Panc1 (cell line): Measurements from ENCODE around the gene STXBP3. TPM values are rescaled to one million over a fixed set of nuclear protein-coding genes. Genes with fewer than 3 reads are reported as not detected.

Experiments
- ATAC-seq: fragments of 200-7000 bp; cut with Tn5 transposase; 2 replicates; pipeline ENCODE4 v1.9.1; 2020; ENCODE audit warnings: mild to moderate bottlenecking, moderate library complexity
- BruUV-seq: library from RNA; stranded (reverse); fragments of 400-500 nt; replicated peaks from 2 replicates; lab custom pipeline; 2021; lab: Mats Ljungman, UMichigan
- CTCF ChIA-PET: fragments of 300-600 bp; sonication (Branson Sonifier 250); formaldehyde crosslinking; loops from one replicate; lab custom pipeline; 2022; ENCODE audit warnings: antibody characterized with exemption; lab: Charles Lee
- POLR2A ChIA-PET: fragments of 300-600 bp; sonication (Branson Sonifier 250); formaldehyde crosslinking; loops from one replicate; lab custom pipeline; 2022; ENCODE audit warnings: antibody characterized with exemption; lab: Charles Lee
- DNase-seq: peaks from one replicate; pipeline ENCODE4 v3.0.0-alpha.2; 2010; ENCODE audit warnings: low read depth, low spot score
- H3K27ac ChIP-seq: 2 replicates; pipeline ENCODE4 v1.5.1; 2011; ENCODE audit warnings: mild to moderate bottlenecking, low read length, inconsistent platforms
- H3K27me3 ChIP-seq: fragments of 200-500 bp; sonication (Bioruptor generic); 2 replicates; pipeline ENCODE4 v1.6.0; 2014; ENCODE audit warnings: low read length, inconsistent platforms; ENCODE audit not compliant: control insufficient read depth, insufficient read depth
- H3K36me3 ChIP-seq: fragments of 200-500 bp; sonication (Bioruptor generic); 2 replicates; pipeline ENCODE4 v1.5.1; 2014; ENCODE audit warnings: inconsistent platforms, mild to moderate bottlenecking, low read length, moderate library complexity; ENCODE audit not compliant: control insufficient read depth, insufficient read depth
- H3K4me1 ChIP-seq: 2 replicates; pipeline ENCODE4 v1.5.1; 2011; ENCODE audit warnings: inconsistent platforms, mild to moderate bottlenecking, low read length, moderate library complexity; ENCODE audit not compliant: control insufficient read depth, insufficient read depth
- H3K4me3 ChIP-seq, 2 experiments: 2 replicates each; pipeline ENCODE4 v1.5.1; 2011 to 2012; ENCODE audit warnings: low read depth in 2 of 2, low read length in 2 of 2, mild to moderate bottlenecking in 2 of 2, inconsistent platforms in 1 of 2, moderate library complexity in 1 of 2
- H3K9me3 ChIP-seq: fragments of 200-500 bp; sonication (Bioruptor generic); 2 replicates; pipeline ENCODE4 v1.5.1; 2014; ENCODE audit warnings: low read depth, mild to moderate bottlenecking, inconsistent platforms, low read length, moderate library complexity; ENCODE audit not compliant: control insufficient read depth, insufficient read depth
- POLR2AphosphoS5 ChIP-seq: IDR thresholded peaks from 2 replicates; pipeline ENCODE4 v1.6.1; 2012; ENCODE audit warnings: mild to moderate bottlenecking, low read depth, low read length, moderate library complexity
- SIN3A ChIP-seq: IDR thresholded peaks from 2 replicates; pipeline ENCODE4 v1.6.1; 2012; ENCODE audit warnings: low read depth, mild to moderate bottlenecking, low read length, moderate library complexity, borderline replicate concordance; ENCODE audit not compliant: insufficient read depth
- TCF7L2 ChIP-seq: IDR thresholded peaks from 2 replicates; pipeline ENCODE4 v1.6.1; 2011; ENCODE audit warnings: mild to moderate bottlenecking, low read depth, low read length, inconsistent platforms
- in situ Hi-C: cut with HindIII; loops from 2 replicates; pipeline ENCODE4 v1.10.0; 2016; ENCODE audit warnings: low sequenced_read_pairs, low pct_unique_long_range_greater_than_20kb
- intact Hi-C: fragments of 100-400 bp; cut with micrococcal nuclease; formaldehyde crosslinking; loops from one replicate; pipeline ENCODE4 v1.10.0; 2022; ENCODE audit not compliant: unreplicated experiment
- total RNA-seq: library from RNA; stranded (reverse); gene quantifications from one replicate; pipeline ENCODE4 v1.2.1, GENCODE V29; 2021; ENCODE audit not compliant: unreplicated experiment
- TF ChIP-seq, protein P1 (sequence below), 2 experiments: IDR thresholded peaks; 2 replicates each; pipeline ENCODE4 v1.6.1; 2011 to 2012; ENCODE audit warnings: low read depth in 2 of 2, control low read depth in 1 of 2, low read length in 1 of 2, mild to moderate bottlenecking in 1 of 2, moderate library complexity in 1 of 2; ENCODE audit not compliant: insufficient read depth in 1 of 2
- TF ChIP-seq, protein P2 (sequence below): fragments of 450-650 bp; IDR thresholded peaks from 2 replicates; pipeline ENCODE4 v1.5.1; 2017; ENCODE audit warnings: mild to moderate bottlenecking

The STXBP3 gene
- total RNA-seq, 1 experiment from 2014 or later: 27.7 TPM

DNA sequence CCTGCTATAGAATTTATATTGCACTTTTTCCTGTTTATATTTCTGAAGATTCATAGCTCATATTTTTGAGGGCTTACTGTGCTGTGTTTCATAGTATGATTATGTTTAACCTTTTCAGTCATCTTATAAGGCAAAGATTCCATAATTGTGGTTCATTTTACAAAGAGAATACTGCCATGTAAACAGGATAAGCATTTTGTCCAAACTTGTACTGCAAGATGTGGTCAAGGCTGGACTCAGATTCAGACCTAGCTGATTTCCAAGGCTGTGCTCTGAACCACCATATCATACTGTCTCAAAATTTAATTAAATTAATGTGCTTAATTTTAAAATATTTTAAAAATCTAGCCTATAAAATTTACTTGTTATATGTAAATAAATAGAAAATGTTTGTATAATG lies 31.4 kb downstream of the STXBP3 start:
- H3K27ac ChIP-seq: no peak overlapping the region
- no peak overlapping the region for H3K4me3 ChIP-seq
- H3K36me3 ChIP-seq: peaks cover 13% of the 10 kb centered on the region
- POLR2A ChIA-PET: no interaction called here
- CTCF ChIA-PET: no interaction called here
- DNase-seq (no peak), ATAC-seq (no peak)
- in situ Hi-C loops (no loop called here), intact Hi-C loops (no loop called here)
- TF ChIP-seq TCF7L2: no peak
- TF ChIP-seq, protein P1, sequence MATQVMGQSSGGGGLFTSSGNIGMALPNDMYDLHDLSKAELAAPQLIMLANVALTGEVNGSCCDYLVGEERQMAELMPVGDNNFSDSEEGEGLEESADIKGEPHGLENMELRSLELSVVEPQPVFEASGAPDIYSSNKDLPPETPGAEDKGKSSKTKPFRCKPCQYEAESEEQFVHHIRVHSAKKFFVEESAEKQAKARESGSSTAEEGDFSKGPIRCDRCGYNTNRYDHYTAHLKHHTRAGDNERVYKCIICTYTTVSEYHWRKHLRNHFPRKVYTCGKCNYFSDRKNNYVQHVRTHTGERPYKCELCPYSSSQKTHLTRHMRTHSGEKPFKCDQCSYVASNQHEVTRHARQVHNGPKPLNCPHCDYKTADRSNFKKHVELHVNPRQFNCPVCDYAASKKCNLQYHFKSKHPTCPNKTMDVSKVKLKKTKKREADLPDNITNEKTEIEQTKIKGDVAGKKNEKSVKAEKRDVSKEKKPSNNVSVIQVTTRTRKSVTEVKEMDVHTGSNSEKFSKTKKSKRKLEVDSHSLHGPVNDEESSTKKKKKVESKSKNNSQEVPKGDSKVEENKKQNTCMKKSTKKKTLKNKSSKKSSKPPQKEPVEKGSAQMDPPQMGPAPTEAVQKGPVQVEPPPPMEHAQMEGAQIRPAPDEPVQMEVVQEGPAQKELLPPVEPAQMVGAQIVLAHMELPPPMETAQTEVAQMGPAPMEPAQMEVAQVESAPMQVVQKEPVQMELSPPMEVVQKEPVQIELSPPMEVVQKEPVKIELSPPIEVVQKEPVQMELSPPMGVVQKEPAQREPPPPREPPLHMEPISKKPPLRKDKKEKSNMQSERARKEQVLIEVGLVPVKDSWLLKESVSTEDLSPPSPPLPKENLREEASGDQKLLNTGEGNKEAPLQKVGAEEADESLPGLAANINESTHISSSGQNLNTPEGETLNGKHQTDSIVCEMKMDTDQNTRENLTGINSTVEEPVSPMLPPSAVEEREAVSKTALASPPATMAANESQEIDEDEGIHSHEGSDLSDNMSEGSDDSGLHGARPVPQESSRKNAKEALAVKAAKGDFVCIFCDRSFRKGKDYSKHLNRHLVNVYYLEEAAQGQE (IDR thresholded peaks at IDR 0.05; ENCODE audit: insufficient read depth in 1 of 2, low read depth in 2 of 2, low read length in 1 of 2): no peak
- no peak for TF ChIP-seq SIN3A
- TF ChIP-seq POLR2AphosphoS5: no peak
- TF ChIP-seq, protein P2, sequence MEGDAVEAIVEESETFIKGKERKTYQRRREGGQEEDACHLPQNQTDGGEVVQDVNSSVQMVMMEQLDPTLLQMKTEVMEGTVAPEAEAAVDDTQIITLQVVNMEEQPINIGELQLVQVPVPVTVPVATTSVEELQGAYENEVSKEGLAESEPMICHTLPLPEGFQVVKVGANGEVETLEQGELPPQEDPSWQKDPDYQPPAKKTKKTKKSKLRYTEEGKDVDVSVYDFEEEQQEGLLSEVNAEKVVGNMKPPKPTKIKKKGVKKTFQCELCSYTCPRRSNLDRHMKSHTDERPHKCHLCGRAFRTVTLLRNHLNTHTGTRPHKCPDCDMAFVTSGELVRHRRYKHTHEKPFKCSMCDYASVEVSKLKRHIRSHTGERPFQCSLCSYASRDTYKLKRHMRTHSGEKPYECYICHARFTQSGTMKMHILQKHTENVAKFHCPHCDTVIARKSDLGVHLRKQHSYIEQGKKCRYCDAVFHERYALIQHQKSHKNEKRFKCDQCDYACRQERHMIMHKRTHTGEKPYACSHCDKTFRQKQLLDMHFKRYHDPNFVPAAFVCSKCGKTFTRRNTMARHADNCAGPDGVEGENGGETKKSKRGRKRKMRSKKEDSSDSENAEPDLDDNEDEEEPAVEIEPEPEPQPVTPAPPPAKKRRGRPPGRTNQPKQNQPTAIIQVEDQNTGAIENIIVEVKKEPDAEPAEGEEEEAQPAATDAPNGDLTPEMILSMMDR: no peak
- H3K9me3 ChIP-seq: no peaks in the 10 kb centered on the region
- BruUV-seq: no TSS peak
- no peaks in the 10 kb centered on the region for H3K4me1 ChIP-seq
- no peaks in the 10 kb centered on the region for H3K27me3 ChIP-seq

DNA sequence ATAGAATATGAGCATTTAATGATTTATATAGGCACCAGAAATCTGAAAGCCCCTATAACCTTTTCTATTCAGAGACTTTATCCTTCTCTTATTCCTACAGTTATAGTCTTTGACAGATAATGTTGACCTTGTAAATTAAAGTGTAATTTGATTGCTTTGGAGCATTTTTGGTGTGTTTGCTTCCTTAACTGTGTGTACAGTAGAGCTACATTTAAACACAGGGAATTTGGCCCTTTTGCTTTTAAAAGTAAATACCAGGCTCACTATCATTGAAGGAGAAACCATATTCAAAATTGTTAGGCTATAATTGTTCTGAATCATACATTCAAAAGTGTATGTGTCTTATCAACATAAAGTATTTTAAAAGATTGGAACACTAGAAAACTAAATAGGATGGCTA lies 33.0 kb downstream of the STXBP3 start:
- H3K4me3 ChIP-seq: no peak overlapping the region
- POLR2A ChIA-PET: no interaction called here
- ATAC-seq: no peak
- in situ Hi-C loops: no loop called here
- no peak overlapping the region for H3K27ac ChIP-seq
- DNase-seq: no peak
- no peaks in the 10 kb centered on the region for H3K27me3 ChIP-seq
- intact Hi-C loops: no loop called here
- H3K4me1 ChIP-seq: no peaks in the 10 kb centered on the region
- CTCF ChIA-PET: no interaction called here
- TF ChIP-seq POLR2AphosphoS5: no peak
- TF ChIP-seq, protein P1 (IDR thresholded peaks at IDR 0.05; ENCODE audit: insufficient read depth in 1 of 2, low read depth in 2 of 2, low read length in 1 of 2): no peak
- peaks cover 11% of the 10 kb centered on the region for H3K36me3 ChIP-seq
- BruUV-seq: no TSS peak
- no peaks in the 10 kb centered on the region for H3K9me3 ChIP-seq
